Esophagus (tissue), 2 donors: ENCODE measurements around the gene POLRMT. TPM values are rescaled to one million over a fixed set of nuclear protein-coding genes. Genes with fewer than 3 reads are reported as not detected.

Experiments
- H3K27ac ChIP-seq, 2 donors: one replicate each; pipeline ENCODE4 v1.5.1; 2013; ENCODE audit warnings: low read depth in 2 of 2, mild to moderate bottlenecking in 2 of 2, inconsistent platforms in 1 of 2, low read length in 1 of 2, moderate library complexity in 1 of 2
- H3K27me3 ChIP-seq, 2 donors: one replicate each; pipeline ENCODE4 v1.6.1; 2013; ENCODE audit warnings: low read length in 2 of 2, control low read depth in 1 of 2, mild to moderate bottlenecking in 1 of 2; ENCODE audit not compliant: insufficient read depth in 2 of 2, control insufficient read depth in 1 of 2
- H3K36me3 ChIP-seq, 2 donors: one replicate each; pipeline ENCODE4 v1.6.1; 2013; ENCODE audit warnings: low read length in 1 of 2; ENCODE audit not compliant: control insufficient read depth in 2 of 2, insufficient read depth in 2 of 2
- H3K4me1 ChIP-seq, 2 donors: one replicate each; pipeline ENCODE4 v1.6.1; 2013; ENCODE audit warnings: low read length in 1 of 2; ENCODE audit not compliant: control insufficient read depth in 2 of 2, insufficient read depth in 2 of 2
- H3K4me3 ChIP-seq, 2 donors: one replicate each; pipeline ENCODE4 v1.5.1; 2013; ENCODE audit warnings: low read length in 2 of 2, mild to moderate bottlenecking in 2 of 2, low read depth in 1 of 2, moderate library complexity in 1 of 2
- H3K9me3 ChIP-seq, 2 donors: one replicate each; pipeline ENCODE4 v1.6.1; 2013; ENCODE audit warnings: mild to moderate bottlenecking in 2 of 2, low read depth in 1 of 2, low read length in 1 of 2, moderate library complexity in 1 of 2; ENCODE audit not compliant: control insufficient read depth in 2 of 2, insufficient read depth in 1 of 2
- WGBS, 2 donors: extraction: QIAGEN DNeasy Blood & Tissue Kit; methylation state at CpG; one replicate each; pipeline ENCODE4 v1.1.7; 2013; 5-methylcytosine and 5-hydroxymethylcytosine counted together
- polyA plus RNA-seq, 2 donors: library from polyadenylated mRNA; stranded (reverse); fragments of 200-250 nt; gene quantifications; one replicate each; pipeline ENCODE4 v1.2.3, GENCODE V29; 2013
- donor health status: healthy with polysubstance abuse.
- donor health status: Bipolar disorder and iron deficiency.

Gene POLRMT
- polyA plus RNA-seq, 2 donors: 35.6 to 56.1 TPM

- Histone ChIP-seq H3K36me3 (no peaks in the 10 kb centered on the region), H3K27ac (peak overlapping the region; percentile 91 to 94), H3K27me3 (no peaks in the 10 kb centered on the region), H3K4me3 (peak overlapping the region; percentile 57 to 98), H3K9me3 (no peaks in the 10 kb centered on the region), H3K4me1 (peaks cover 19 to 35% of the 10 kb centered on the region in 2 donors)
- WGBS, 2 donors: 46 to 55% methylated on average over 18 of the region's 18 CpGs
These were observed 30.4 kb upstream of the POLRMT start for GRCh38 chr19:663682-664117.

- WGBS, 2 donors: 1 to 2% methylated on average over 54 to 97 of the region's 97 CpGs
- peak within 1 kb of the TSS; percentile 98 for H3K4me3 ChIP-seq
- H3K4me1 ChIP-seq: peaks cover 22 to 40% of the 10 kb centered on the region in 2 donors
- peaks cover 0 to 1% of the 10 kb centered on the region in 2 donors for H3K36me3 ChIP-seq
- H3K27ac ChIP-seq: peak within 1 kb of the TSS; percentile 94 to 97
- no peaks in the 10 kb centered on the region for H3K27me3 ChIP-seq
- no peaks in the 10 kb centered on the region for H3K9me3 ChIP-seq
These were observed 29.8 kb upstream of the POLRMT start, which contains the start of gene RNF126 for GRCh38 chr19:662962-663681. RNF126 (minus strand) TSS chr19:663214; CDS start chr19:663121, 93 bp downstream.

DNA sequence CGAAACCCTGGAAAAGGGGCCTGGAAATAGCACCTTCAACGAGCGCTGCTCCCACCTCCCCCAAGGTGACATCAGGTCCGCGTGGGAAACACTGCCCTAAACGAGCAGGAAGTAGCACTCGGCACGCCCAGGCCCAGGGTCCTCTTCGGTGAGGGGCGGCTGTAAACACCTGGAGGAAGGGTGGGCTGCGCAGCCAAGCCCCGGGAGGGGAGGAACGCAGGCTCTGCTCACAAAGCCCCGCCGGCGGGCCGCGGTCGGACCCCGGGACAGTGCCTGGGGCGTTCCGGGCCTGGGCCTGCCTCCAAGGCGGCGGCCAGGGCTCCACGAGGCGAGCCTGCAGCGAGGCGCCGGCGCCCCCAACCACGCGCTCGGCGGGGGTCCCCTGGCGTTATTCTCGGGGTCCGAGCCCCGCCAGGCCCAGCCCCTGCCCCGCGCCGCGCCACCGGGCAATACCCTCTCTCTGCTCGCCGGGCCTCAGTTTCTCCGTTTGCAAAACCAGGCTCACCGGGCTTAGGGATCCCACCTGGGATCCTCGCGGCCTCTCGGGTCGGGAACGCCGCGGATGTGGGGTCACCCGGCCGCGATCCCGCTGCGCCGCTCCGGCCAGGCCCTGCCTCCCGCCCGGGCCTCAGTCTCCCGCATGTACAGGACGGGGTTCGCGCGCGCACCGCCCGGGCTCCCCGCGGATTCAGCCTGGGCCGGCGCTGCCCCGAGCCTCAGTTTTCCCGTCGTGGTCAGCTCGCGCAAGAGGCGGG, 29.0 kb upstream of the POLRMT start:
- WGBS, 2 donors: 0% methylated on average over 67 to 81 of the region's 81 CpGs
- Histone ChIP-seq H3K4me3 (peak overlapping the region; percentile 98), H3K36me3 (peaks cover 0 to 6% of the 10 kb centered on the region in 2 donors), H3K4me1 (peaks cover 25 to 44% of the 10 kb centered on the region in 2 donors), H3K27me3 (no peaks in the 10 kb centered on the region), H3K27ac (peak overlapping the region; percentile 85 to 97), H3K9me3 (no peaks in the 10 kb centered on the region)

DNA sequence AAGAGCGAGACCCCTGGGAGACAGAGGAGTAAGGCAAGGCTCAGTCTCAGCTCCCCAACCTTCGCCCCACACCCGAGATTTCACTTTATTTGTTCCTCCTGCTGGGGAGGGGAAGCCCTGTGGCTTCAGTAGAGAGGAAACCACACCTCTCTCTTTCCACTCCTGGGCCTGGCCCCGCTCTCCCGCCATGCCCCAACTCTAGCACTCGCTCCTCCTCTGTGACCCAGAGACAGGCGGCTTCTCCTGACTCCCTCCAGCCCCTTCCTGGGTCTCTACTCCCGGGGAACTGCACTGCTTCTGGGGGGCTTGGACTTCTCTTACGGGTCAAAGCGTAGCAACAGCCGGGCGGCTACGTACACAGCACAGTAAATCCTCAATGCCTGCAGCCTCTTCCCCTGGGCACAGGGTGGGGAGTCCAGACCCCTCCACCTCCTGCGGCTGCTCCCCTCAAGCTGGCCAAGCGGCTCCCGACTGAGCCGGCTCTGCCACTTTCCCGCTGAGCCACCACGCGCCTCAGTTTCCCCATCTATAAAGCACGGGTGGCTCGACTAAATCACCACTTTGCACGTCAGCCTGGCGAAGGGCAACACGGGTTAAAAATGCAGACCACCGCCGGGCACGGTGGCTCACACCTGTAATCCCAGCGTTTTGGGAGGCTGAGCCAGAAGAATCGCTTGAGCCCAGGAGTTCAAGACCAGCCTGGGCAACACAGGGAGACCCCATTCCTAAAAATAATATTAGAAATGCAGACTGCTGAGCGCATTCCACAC, 28.3 kb upstream of the POLRMT start:
- peaks cover 25 to 49% of the 10 kb centered on the region in 2 donors for H3K4me1 ChIP-seq
- no peaks in the 10 kb centered on the region for H3K27me3 ChIP-seq
- H3K4me3 ChIP-seq: peak overlapping the region; percentile 98
- peaks cover 0 to 11% of the 10 kb centered on the region in 2 donors for H3K36me3 ChIP-seq
- WGBS, 2 donors: 8 to 10% methylated on average over 31 of the region's 31 CpGs
- H3K9me3 ChIP-seq: no peaks in the 10 kb centered on the region
- peak overlapping the region; percentile 85 to 97 for H3K27ac ChIP-seq

DNA sequence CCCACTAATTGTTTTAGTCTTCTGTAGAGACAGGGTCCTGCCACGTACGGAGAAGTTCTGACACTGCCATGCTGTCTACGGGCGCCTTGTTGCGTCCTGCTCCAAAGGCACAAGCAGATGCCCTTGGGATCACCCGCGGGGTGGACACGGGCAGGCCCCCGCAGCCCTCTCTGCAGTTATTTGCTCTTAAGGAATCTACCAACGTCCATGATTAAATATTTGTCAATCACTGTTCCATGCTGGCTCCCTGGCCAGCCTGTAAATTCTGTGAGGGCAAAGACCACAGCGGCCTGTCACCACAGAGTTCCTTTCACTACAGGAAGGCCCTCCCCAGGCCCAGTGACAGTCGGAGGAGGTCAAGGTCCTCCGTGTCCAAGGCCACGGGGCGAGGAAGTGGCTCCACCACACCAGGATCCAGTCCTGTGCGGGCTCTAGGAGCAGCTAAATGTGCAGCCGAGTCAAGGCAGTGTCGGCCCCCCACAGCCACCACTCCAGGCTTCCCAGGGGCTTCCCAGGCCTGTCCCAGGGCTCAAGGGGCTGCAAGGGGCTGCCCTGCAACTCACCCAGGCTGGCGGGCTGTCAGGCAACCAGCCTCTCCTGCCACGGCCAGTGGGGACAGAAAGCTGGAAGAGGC, 27.6 kb upstream of the POLRMT start:
- peaks cover 25 to 49% of the 10 kb centered on the region in 2 donors for H3K4me1 ChIP-seq
- H3K9me3 ChIP-seq: no peaks in the 10 kb centered on the region
- peak overlapping the region; percentile 98 for H3K4me3 ChIP-seq
- WGBS, 2 donors: 21 to 22% methylated on average over 20 of the region's 20 CpGs
- H3K27me3 ChIP-seq: no peaks in the 10 kb centered on the region
- peak overlapping the region; percentile 85 to 97 for H3K27ac ChIP-seq
- H3K36me3 ChIP-seq: peaks cover 0 to 11% of the 10 kb centered on the region in 2 donors

GRCh38 chr19:658916-659839, 25.8 kb upstream of the POLRMT start:
- 50 to 53% methylated on average over 49 to 50 of the region's 50 CpGs for WGBS, 2 donors
- Histone ChIP-seq H3K27me3 (no peaks in the 10 kb centered on the region), H3K27ac (peak overlapping the region; percentile 85 to 97), H3K4me1 (peaks cover 25 to 49% of the 10 kb centered on the region in 2 donors), H3K4me3 (peak overlapping the region; percentile 24 to 28), H3K36me3 (peaks cover 0 to 11% of the 10 kb centered on the region in 2 donors), H3K9me3 (no peaks in the 10 kb centered on the region)

DNA sequence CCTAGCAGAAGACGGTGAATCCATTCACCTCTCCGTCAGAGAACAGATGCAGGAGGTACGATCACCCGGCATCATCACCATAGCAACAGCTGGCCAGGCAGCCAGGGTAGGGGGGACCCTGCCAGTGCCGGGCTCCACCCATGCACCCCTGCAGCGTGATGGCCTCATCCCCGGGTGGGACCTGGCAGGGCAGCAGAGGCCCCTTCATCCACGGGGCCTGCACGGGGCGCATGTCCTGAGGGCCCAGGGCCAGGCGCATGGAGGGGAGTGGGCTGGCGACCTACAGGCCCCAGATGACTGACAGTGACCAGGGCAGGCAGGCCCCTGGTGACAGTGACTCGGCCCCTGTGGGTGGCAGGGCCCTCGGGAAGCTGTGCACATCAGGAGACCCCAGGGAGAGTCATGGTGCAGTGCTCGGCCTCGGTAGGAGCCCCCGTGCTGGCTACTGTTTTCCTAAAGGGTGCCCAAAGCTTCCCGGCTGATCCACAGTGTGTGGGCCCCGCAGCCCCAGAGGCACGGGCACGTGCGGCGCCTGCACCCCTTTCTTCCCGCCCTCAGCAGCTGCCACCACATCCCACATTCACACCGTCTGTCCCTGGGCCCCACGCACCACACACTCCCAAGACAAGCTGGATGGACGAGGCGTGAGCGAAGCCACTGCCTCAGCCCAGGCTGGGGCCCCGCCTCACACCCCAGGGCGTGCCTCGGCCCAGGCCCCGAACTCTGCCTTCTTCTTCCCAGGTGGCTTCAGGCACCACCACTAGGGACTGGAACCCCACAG, 24.9 kb upstream of the POLRMT start:
- Histone ChIP-seq H3K4me3 (peak overlapping the region in 1 of 2 donors; percentile 12), H3K4me1 (peaks cover 22 to 48% of the 10 kb centered on the region in 2 donors), H3K27me3 (no peaks in the 10 kb centered on the region), H3K27ac (peak overlapping the region; percentile 85 to 96), H3K36me3 (peaks cover 0 to 19% of the 10 kb centered on the region in 2 donors), H3K9me3 (no peaks in the 10 kb centered on the region)
- WGBS, 2 donors: 65 to 72% methylated on average over 33 of the region's 33 CpGs

- 84 to 85% methylated on average over 19 of the region's 19 CpGs for WGBS, 2 donors
- no peak overlapping the region for H3K4me3 ChIP-seq
- H3K27ac ChIP-seq: no peak overlapping the region
- peaks cover 22 to 48% of the 10 kb centered on the region in 2 donors for H3K4me1 ChIP-seq
- H3K27me3 ChIP-seq: no peaks in the 10 kb centered on the region
- H3K9me3 ChIP-seq: no peaks in the 10 kb centered on the region
- peaks cover 0 to 26% of the 10 kb centered on the region in 2 donors for H3K36me3 ChIP-seq
These were observed 24.3 kb upstream of the POLRMT start for GRCh38 chr19:657611-658010.
